SH-SY5Y (cell line): Measurements from ENCODE around the gene CALU.

Experiments
- GATA2 ChIP-seq: IDR thresholded peaks from 2 replicates; pipeline ENCODE4 v1.6.1; 2011; ENCODE audit warnings: mild to moderate bottlenecking, low read depth, low read length
- GATA3 ChIP-seq: IDR thresholded peaks from 2 replicates; pipeline ENCODE4 v1.6.1; 2011; ENCODE audit warnings: low read depth, mild to moderate bottlenecking, low read length, moderate library complexity

Gene CALU

DNA sequence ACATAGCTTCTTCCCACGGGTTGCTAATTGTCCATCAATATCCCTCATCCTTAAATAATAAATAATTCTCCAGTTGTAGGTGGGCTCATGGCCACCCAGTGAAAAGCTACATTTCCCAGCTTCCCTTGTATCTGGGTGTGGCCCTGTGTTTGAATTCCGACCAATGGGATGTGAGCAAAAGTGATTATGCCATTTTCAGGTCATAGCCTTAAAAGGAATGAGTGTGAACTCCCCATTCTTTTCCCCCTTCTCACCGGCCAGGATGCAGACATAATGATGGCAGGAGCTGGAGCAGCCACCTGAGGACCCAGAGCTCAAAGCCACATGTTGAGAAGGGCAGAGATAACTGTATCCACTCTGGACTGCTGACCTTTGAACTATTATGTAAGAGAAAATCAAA is 30.3 kb upstream of the CALU start:
- TF ChIP-seq GATA3 (no peak), GATA2 (no peak)

DNA sequence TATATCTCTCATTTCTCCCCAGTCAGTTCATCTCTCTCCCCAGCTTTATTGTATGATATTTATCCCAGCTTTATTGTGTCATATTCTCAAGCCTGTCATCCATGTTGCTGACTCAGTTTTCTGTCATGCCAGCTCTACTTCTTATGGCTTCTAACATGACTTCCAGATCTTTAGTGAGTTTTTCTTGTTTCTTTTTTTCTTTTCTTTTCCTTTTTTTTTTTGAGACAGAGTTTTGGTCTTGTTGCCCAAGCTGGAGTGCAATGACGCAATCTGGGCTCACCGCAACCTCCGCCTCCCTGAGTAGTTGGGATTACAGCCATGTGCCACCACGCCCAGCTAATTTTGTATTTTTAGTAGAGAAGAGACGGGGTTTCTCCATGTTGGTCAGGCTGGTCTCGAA is 28.7 kb upstream of the CALU start:
- TF ChIP-seq GATA3 (no peak), GATA2 (no peak)

DNA sequence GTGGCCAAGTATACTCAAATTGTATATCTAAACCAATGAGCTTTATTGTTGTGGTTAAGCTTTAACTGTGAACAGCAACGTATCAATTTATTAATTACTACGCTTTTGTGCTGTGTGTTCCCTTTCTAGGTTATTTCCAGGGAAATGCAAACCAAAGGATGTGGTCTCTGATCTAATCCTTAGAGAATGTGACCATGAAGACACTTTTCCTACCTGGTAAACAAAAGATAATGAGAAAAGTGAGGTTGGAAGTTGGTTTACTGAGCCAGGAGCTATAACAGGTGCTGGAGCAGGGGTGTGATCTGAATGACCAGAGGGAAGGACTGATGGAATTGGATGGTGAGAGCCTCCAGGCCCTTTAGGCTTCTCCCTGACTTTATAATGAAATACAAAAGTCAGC is 25.4 kb upstream of the CALU start:
- TF ChIP-seq GATA3 (no peak), GATA2 (no peak)

DNA sequence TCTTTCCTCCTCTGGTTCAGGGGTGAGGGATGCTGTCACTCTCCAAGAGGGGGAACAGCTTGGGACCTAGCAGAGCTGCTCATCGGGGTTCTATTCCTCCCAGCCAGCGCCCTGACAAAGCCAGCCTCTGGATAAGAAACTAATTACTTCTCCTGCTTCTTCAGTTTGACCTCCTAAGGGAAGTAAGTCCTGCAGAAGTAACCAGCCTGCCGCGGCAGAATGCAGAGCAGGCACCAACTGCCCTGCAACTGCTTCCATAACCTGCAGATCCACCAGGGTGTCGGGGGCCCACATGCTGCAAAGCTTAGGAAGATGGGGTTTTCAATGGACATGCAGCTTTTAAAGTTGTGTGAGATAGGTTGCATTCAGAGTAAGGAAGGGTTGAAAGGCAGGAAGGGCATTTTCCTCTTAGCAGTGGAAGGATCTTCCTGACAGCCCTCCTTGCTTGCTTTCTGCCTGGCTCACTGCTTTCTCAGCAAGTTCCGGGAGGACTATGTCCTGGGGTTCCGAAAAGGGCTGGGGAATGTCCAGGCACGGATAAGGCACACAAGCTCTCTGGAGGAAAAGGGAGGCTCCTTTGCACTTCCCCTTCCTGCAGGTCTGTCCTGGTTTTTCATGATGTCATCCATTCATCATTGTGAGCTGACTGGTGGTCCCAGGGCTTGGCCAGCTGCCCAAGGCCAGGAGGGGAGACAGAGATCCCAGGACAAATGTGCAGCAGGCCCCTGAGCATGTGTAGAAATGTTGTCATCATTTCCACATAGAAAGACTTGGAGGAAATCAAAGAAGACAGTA is 24.3 kb upstream of the CALU start:
- TF ChIP-seq GATA2 (no peak), GATA3 (no peak)

DNA sequence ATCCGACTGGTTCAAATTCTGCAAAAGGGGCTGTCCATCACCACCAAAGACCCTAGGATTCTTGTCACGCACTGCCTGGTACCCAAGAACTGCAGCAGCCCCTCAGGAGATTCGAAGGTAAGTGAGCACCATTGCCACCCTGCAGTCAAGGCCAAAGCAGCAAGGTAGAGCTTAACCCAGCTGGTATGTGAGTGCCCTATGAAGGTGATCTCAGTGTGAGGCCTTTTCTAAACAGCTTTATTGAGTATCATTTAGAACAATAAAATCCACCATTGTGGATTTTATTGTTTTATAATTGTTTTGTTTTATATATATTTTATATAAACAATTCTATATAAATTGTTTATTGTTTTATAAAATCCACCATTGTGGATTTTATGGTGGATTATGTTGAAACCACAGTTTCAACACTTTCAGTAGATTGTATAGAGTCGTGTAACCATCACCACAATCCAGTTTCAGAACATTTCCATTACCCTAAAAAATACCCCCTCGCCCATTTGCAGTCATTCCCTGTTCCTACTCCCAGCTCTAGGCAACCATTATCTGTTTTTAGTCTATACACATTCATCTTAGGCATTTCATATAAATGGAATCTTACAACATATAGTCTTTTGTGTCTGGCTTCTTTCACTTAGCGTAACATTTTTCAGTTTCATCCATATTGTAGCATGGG is 20.1 kb upstream of the CALU start:
- no peak for TF ChIP-seq GATA3
- no peak for TF ChIP-seq GATA2

DNA sequence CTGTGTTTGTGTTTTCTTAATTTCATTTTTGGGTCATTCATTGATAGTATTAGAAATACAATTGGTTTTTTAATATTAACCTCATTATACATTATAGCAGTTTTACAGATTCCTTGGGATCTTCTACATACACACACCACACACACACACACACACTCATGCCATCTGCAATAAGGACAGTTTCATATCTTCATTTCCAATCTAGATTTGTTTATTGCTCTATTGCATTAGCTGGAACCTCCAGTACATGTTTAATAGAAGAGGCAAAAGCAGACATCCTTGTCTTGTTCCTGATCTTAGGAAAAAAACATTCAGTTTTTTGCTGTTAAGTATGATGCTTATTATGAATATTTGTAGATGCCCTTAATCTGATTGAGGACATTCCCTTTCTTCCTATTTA is 17.8 kb upstream of the CALU start:
- TF ChIP-seq GATA3: peak; percentile 77
- 0 out of 2 replicates have a peak, but pooled peaks have one; percentile 29 for TF ChIP-seq GATA2

DNA sequence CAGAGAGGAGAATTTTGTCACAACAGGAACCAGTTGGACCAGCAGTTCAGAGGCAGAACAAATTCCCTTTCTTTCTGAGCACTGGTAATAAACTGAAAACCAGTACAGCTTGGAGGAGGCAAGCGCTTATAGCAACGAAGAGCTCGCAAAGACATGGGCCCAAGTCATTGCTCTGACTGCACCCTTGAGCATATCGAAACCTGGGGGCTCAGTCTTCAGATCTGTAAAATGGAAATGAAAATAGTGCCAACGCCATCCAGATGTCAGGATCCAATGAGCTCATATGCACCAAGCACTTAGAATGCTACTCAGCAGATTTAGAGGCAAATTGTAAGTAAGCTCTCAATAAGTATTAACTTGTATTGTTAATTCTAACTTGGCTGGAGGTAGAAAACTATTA is 14.4 kb upstream of the CALU start:
- TF ChIP-seq GATA3 (no peak), GATA2 (no peak)

DNA sequence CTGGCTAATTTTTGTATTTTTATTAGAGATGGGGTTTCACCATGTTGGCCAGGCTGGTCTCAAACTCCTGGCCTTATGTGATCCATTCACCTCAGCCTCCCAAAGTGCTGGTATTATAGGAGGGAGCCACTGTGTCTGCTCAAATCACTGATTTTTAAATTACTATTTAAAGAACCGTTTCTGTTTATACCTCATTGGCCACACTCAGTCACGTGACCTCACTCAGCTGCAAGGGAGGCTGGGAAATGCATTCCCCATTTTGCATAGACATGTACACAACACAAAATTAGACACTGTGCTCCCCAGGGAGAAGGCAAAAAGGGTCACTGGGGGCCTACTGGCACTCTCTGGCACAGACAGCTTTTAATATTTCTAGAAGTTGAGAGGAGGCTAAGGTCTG is 13.6 kb upstream of the CALU start:
- TF ChIP-seq GATA3: no peak
- TF ChIP-seq GATA2: no peak

DNA sequence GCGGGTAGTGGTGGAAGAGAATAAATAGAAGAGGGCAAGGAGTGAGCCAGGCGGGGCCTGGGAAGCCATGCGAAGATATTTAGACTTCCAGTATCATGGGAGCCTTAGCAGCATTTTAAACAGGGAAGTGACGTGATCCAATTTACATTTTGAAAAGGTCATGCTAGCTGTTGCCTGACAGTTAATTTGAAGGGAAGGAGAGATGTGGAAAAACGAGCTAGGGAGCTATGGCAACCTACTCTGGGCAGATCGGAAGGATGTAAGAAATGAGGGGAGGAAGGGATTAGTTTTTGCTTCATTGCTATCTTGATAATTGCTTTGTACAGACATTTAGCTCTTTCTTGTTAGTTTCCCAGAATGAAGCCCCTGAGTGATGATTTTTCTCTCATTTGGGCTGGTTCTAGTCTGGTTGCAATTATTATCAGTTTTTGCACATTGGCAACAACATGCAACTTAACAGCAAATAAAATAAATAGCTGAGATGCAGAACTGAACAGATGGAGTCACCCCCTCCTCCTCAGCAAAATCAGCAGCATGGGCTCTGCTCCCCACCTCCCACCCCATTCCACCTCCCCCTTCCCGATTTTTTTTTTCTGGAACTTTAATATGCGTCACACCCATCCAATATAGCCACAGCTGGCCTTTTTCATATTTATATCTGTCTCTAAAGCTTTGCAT is 13.0 kb upstream of the CALU start:
- TF ChIP-seq GATA2 (no peak), GATA3 (no peak)

DNA sequence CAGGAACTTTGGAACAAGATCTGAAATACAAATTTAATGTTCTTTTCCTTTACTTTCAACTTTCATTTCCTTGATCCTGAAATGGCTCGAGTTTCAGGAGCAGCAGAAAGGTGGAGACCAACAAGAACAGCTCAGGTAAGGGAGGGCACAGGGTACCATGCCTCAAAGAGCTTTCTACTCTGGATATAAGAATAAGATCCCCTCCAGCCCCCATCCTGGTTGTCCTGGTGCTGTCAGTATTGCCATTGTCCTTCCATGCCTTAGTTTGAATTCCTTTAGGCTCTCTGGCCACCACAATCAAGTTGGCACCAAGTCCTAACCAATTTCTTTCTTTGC is 12.5 kb upstream of the CALU start:
- TF ChIP-seq GATA2 (no peak), GATA3 (no peak)

DNA sequence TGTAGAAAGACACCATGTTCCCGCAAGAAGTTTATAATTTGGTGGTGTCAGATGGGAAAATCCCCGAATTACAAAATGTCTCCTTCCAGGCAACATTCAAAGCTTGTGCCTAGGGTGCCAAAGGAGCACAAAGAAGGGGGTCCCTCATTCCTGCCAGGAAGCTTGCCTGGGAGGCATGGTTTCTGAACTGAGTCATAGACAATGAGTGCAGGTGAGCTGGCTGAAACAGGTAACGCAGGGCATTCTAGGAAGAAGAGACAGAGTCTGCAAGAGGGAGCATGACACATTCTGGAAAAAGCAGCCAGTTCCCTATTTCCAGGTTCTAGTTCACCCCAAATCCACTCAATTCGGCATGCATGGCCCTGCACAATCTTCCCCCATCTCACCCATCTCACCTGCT is 11.9 kb upstream of the CALU start:
- TF ChIP-seq GATA2: no peak
- no peak for TF ChIP-seq GATA3

DNA sequence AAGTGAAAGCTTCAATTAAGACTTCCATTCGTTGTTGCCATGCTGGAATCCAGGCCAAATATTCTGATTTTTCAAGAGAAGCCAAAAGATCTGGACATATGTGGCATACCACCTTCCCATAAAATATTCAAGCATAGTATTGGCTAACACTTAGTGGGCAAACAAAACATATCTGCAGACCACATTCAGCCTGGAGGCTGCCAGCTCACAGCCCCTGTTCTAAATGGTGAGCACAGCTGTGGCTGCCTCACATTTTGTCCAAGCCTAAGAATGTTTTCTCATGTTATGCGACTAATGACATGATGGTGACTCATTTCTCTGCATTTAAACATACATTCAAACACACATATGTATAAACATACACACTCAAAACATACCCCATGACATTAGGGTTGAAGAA is 10.6 kb upstream of the CALU start:
- TF ChIP-seq GATA3 (no peak), GATA2 (no peak)

DNA sequence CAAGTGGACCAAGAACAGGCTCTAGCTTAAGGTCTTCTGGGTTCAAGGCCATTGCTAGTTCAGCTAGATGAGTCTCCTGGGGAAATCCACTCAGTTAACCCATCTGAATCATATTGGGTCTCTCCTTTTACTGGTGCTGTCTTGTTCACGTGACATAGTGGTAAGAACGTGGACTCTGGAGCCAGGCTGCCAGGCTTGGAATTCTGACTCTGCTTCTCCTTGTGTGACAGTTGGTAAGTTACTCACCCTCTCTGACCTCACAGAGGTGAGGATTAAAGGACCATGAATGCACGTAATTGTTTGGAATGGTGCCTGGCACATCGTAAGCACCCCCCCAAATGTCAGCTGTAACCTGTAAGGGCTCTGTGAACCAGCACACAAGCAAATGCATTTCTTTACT is 9.7 kb upstream of the CALU start:
- TF ChIP-seq GATA3: no peak
- TF ChIP-seq GATA2: no peak

DNA sequence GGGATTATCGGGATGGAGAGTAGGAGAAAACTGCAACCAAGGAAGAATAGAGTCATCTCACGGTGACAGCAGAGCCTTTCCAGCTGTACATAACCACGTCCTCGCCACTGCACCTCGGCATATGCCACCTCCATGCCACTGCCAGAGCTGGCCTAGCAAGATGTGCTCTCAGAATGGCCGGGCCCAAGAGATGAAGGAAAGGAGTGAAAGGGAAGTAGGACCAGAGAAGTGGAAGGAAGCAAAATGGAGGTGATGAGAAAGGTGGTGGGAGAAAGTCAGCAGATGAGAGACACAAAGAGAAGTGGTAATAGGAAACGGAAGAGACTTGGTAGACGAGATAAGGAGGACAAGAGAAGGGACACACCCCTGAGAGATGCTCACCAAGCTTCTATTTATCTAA is 8.0 kb upstream of the CALU start:
- no peak for TF ChIP-seq GATA3
- TF ChIP-seq GATA2: no peak

DNA sequence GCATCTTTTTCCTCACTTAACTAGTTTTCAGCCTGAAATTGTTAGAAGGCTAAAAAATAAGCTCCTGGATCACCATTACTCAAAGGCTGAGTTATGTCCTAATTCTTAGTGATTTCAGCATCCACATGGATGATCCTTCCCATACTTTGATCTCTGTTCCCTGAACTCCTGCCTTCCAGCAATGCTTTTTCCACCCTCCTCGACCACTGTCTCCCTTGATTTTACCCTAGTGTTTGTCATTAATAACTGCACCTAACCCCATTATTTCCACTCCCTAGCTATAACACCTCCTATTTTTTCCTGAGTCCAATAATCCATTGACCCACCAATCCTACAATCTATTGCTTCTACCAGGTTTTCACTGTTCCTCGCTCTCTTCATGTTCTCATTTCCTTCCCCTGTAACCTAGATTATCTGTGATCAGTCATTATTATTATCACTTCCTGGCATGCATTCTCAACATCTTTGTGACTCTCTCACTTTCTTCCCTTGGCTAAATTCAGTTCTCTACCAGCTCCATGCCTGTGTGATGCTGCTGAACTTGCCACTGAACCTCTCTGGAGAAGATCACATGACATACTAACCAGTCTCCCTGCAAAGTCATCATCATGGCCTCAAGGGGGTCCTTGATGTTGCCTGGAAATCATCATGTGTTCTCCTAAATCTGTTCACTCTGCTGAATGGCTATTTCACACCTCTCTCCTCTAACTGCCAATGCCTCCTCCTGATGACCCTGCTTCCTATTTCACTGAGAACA is 6.5 kb upstream of the CALU start:
- no peak for TF ChIP-seq GATA2
- TF ChIP-seq GATA3: no peak

DNA sequence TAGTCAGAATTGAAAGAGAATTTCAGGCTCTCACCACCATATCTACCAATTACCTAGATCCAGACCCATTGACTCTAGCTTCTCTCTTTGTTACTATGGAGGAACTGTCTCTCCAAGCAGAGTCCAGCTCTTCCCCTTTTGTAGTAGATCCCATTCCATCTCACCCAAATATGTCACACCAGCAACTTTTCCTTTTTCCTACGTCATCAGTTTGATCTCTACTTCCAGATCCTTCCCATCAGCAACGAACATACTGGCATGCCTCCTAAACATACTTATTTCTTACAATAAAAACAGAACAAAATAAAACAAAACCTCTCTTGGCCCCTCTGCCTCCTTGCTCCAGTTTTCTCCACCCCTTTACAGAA is 5.9 kb upstream of the CALU start:
- no peak for TF ChIP-seq GATA2

DNA sequence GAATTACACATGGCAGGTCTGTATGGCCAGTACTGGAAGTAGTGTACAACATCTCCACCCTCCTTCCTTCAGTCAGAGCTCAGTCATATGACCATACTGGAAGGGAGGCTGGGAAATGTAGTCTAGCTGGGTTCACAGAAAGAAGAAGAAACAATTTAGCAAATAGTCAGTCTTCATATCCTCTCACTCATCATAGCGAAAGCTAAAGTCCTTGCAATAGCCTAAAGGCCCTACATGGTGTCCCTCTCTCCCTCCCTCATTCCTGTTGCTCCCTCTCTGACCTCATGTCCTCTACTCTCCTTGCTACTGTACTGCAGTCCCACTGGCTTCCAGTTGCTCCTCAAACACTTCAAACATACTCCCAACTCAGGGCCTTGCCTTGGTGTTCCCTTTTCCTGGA is 4.3 kb upstream of the CALU start:
- no peak for TF ChIP-seq GATA2
- no peak for TF ChIP-seq GATA3
